GM19239 (cell line): ENCODE measurements around the gene MAP7.
A peak's percentile ranks its signal among the peaks of the same experiment; 100 is the strongest.
"Not testable (repeated sequence)": the region's sequence is repeated elsewhere in the genome, so short reads cannot be mapped to it uniquely, and the experiment has no call there.

Experiments used
- DNase-seq: peaks from one replicate; pipeline ENCODE4 v3.0.0; 2011; ENCODE audit warnings: low spot score; ENCODE audit not compliant: insufficient read length
- FAIRE-seq: peaks from 2 replicates; lab custom pipeline; 2011; peaks lifted over from hg19 to GRCh38; lab: Jason Lieb, UNC

The MAP7 gene

GRCh38 chr6:136550330-136551071 is at the start of gene MAP7:
Gene MAP7 (minus strand): TSS chr6:136550422. CDS start chr6:136550408, 14 bp downstream.
- FAIRE-seq (no peak), DNase-seq (peak; percentile 83)

- DNase-seq (no peak), FAIRE-seq (no peak)
These were observed 49.2 kb upstream of the MAP7 start for GRCh38 chr6:136599329-136600011.

- DNase-seq (no peak), FAIRE-seq (no peak)
These were observed 47.8 kb upstream of the MAP7 start for GRCh38 chr6:136598048-136598447.

DNA sequence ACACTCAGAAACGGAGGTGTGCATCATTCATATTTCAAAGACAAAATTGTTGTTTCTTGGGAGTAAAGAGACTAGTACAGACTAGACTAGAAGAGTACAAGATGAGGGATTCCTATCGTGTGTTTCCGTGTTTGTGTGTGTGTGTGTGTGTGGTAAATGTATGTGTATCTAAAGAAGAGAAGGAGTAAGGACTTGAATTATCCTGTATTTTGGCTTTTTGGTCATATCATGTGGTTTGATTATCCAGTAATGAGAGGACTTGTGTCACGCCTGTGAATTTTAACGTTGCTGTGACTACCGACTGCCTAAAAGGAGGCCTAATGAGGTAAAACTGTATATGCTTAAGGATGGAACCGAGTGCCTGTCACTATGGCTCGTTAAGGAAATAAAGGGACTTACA is 44.4 kb upstream of the MAP7 start:
- DNase-seq = no peak
- peak; percentile 47 for FAIRE-seq

GRCh38 chr6:136593748-136594490 is 43.7 kb upstream of the MAP7 start:
- FAIRE-seq (peak; percentile 94), DNase-seq (peak; percentile 60)

DNA sequence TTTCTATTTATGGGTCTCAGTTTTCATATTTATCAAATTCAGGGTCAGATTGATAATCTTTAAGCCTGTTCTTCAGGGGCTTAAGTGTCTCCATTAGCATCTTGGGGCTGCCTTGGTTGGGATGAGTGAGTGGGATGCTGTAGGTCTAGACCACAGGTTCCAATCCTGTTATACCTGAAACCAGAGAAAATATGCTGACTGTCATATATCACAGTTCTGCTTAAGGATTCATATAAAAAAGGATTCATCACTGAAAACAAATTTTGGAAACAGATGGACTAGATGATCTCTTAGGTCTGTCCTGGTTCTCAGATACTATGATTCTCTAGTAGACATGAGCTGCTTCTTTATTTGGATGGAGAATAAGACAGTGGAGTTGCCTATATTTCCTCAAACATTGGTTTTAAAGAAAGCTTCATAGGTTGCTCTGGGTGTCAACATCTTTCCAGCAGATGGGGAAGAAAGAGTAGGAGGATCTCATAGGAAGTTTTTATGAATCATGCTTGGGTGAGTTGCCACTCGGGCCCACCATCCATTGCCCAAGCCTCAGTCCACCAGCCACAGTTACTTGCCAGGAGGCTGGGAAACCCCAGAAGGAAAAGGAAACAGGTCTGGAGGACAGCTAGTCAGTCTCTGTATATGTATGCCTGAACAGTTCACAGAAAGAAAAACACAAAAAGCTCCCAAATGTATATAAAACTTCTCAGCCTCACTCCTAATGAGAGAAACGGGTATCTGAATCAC is 42.9 kb upstream of the MAP7 start:
- FAIRE-seq (peak; percentile 33), DNase-seq (no peak)

- DNase-seq (no peak), FAIRE-seq (no peak)
These were observed 41.4 kb upstream of the MAP7 start for GRCh38 chr6:136591617-136592016.

DNA sequence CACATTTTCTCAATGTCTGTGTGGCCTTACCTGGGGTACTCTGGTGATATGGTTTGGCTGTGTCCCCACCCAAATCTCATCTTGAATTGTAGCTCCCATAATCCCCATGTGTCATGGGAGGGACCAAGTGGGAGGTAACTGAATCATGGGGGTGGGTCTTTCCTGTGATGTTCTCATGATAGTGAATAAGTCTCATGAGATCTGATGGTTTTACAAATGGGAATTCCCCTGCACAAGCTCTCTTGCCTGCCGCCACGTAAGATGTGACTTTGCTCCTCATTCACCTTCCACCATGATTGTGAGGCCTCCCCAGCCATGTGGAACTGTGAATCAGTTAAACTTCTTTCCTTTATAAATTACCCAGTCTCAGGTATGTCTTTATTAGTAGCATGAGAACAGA is 40.6 kb upstream of the MAP7 start:
- not testable (repeated sequence) for FAIRE-seq, DNase-seq

DNA sequence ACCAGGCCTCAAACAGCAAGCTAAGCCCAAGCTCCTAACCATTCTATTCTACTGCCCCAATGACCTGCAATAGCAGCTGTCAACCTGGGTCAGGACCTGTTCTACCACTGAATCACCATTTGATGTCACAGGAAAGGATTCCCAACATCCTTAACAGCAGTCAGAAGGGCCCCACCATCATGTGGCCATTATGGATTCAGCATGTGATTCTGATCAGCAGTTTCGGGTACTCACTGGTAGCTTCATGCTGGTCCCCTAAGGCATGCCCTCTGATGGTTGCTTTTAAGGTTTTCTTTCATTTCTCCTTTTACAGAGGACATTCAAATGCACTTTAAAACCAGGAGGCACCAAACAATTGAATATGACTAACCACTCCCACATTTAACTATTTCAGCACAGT is 37.3 kb upstream of the MAP7 start:
- DNase-seq (no peak), FAIRE-seq (no peak)

GRCh38 chr6:136586295-136586694 is 36.1 kb upstream of the MAP7 start:
- no peak for FAIRE-seq

DNA sequence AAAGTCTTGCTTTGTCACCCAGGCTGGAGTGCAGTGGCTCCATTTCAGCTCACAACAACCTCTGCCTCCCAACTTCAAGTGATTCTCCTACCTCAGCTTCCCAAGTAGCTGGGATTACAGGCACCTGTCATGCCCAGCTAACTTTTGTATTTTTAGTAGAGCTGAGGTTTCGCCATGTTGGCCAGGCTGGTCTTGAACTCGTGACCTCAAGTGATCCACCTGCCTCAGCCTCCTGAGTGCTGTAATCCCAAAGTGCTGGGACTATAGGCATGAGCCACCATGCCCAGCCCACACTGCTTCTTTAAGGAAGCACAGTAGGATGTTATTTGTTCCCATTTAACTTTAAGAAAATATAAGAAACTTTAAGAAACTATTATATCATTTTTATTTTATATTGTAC is 35.3 kb upstream of the MAP7 start:
- FAIRE-seq = not testable (repeated sequence)

More at GRCh38 chr6:136586295-136586694, 36.1 kb upstream of the MAP7 start:
- no peak for DNase-seq

GRCh38 chr6:136584290-136584689 is 34.1 kb upstream of the MAP7 start:
- DNase-seq, FAIRE-seq: not testable (repeated sequence)

More for the DNA sequence above, 35.3 kb upstream of the MAP7 start:
- DNase-seq = not testable (repeated sequence)

- peak; percentile 67 for FAIRE-seq
- DNase-seq = no peak
These were observed 32.7 kb upstream of the MAP7 start for GRCh38 chr6:136582711-136583471.

DNA sequence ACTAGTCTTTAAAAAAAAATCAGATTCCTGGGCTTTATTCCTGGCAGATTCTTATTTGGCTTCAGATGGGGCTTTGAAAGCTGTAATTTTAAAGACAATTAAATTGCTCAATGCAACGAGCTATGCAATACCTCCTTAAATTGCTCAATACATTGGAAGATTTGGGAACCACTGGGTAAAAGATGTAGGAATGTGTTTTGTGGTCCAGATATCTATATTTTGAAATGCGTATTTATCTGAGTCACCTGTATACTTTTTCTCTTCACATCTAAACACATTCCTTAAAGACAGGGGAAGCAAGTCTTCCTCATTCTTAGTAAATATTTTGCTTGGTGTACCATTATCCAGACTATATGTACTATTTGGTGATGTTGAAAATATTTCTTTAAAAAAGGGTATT is 29.6 kb upstream of the MAP7 start:
- FAIRE-seq = no peak
- no peak for DNase-seq

DNA sequence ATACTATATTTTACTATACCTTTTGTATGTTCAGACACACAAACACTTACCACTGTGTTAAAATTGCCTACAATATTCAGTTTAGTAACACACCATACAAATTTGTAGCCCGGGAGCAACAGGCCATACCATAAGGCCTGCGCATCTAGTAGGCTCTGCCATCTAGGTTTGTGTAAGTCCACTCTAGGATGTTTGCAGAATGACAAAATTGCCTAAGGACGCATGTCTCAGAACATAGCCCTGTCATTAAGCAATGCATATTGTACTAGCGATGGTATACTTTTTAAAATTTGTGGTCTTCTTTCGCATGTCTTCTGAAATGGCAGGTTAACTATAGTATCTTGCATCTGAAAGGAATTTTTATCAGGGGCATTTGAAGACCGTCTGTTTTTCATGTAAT is 26.6 kb upstream of the MAP7 start:
- no peak for FAIRE-seq
- no peak for DNase-seq

DNA sequence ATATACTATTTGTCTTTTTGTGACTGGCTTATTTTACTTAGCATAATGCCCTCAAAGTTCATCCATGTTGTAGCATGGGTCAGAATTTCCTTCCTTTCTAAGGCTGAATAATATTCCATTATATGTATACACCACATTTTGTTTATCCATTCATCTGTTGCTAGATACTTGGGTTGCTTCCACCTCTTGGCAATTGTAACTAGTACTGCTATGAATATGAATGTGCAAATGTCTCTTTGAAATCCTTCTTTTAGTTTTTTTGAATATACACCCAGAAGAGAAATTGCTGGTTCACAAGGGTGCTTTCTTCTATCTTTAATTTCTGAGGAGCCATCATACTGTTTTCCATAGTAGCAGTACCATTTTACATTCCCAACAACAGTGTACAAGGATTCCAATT is 21.3 kb upstream of the MAP7 start:
- no peak for DNase-seq
- no peak for FAIRE-seq

DNA sequence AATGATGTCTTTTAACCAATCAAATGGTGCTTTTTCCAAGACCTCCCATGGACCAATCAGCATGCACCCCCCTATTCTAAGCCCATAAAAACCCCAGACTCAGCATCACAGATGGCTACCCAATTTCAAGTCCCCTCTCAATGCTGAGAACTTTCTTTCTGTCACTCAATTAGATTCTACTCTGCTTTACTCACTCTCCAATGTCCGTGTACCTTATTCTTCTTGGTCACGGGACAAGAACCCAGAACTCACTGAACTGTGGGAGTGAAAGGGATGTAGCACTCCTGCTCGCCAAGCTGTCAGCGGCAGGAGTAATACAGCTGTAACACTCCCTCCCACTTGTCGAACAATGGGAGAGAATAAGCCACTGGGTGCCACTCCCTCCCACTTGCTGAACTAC is 20.8 kb upstream of the MAP7 start:
- no peak for DNase-seq
- FAIRE-seq = no peak

DNA sequence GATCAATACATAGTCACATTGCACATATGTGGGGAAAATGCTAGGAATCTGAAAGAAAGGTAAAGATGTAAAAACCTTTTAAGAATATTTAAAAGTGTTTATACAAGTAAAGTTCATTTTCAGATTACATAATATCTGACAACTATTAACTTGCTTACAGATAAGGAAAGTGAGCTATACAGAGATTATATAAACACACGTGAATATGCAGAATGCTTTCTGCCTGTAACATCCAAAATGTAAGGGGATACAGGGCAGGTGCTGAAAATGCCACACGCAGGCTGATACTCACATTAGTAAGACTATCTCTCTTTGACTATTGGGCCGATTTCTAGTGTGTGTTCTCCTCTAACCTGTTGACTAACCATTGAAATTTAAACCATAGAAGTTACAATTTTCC is 17.9 kb upstream of the MAP7 start:
- no peak for FAIRE-seq
- no peak for DNase-seq

- FAIRE-seq (no peak), DNase-seq (no peak)
These were observed 17.5 kb upstream of the MAP7 start for GRCh38 chr6:136567688-136568087.

DNA sequence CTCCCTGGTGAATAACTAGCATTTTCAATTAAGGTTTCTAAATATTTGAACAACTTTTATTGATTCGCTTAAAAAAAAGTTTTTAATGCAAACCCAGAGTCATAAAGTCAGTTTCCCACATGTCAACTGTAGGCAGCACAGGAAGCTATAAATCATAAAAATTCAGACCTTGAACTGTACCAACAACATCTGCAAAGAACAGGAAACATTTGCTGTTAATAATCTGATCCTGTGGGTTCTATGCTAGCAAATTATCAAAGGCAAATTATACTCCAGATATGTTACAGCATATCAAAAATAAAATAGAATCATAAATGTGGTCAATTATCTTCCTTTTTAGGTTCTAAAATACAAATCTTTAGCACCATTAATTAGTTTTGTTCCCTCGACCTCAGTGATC is 16.6 kb upstream of the MAP7 start:
- no peak for FAIRE-seq
- no peak for DNase-seq
